NCI-H1092 treated with DMSO at 0.1 percent for 48 hours (cell line): ENCODE data around the gene RAB11B.
"Not testable (repeated sequence)": the region's sequence is repeated elsewhere in the genome, so short reads cannot be mapped to it uniquely, and the experiment has no call there.

Experiments used
- DNase-seq: peaks from one replicate; lab custom pipeline; 2025; lab: John Stamatoyannopoulos, UW

The RAB11B gene

DNA sequence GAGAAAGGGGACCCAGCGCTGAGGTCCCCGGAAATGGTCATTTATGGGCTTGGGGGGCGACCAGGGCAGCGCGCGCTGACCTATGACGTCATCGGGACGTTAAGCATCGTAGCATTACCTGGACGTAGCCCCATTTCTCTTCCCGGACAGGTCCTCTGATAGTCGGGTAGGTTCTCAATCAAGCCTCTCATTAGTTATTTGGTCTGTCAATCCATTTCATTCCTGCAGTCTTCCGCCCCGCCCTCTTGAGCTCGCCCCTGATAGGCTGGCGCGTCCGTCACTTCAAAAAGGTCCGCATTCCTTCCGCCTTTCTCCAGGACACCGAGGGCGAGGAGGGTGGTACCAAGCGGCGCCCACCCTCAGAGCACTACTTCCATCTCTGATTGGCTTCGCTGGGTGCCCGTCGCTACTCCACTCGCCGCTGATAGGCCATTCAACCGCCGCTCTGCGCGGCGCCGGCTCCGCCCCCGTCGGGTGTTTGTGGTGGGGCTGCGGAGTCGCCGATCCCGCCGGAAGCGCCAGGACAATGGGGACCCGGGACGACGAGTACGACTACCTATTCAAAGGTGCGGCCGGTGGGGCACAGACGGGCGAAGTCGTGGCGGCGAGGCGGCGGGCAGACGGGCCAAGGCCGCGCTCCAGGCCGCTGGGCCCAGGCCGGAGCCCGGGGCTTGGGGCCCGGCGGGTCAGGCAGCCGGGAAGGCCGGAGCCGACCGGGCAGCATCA is at the start of gene RAB11B:
Gene RAB11B, plus strand, starts transcription at position 470 of the 726 bp plus-strand sequence. Its CDS starts 57 bp downstream, at position 527.
- DNase-seq: peak; percentile 100

DNA sequence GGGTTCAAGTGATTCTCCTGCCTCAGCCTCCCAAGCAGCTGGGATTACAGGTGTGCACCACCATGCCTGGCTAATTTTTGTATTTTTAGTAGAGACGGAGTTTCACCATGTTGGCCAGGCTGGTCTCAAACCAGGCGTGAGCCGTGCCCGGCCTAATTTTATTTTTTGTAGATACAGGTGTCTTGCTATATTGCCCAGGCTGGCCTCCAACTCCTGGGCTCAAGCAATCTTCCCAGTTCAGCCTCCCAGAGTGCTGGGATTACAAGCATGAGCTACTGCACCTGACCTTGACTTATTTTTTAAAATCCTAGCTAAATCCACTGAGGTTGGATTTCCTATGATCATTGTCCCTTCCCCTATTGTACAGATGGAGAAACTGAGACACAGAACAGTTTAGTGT is 48.7 kb upstream of the RAB11B start:
- not testable (repeated sequence) for DNase-seq

DNA sequence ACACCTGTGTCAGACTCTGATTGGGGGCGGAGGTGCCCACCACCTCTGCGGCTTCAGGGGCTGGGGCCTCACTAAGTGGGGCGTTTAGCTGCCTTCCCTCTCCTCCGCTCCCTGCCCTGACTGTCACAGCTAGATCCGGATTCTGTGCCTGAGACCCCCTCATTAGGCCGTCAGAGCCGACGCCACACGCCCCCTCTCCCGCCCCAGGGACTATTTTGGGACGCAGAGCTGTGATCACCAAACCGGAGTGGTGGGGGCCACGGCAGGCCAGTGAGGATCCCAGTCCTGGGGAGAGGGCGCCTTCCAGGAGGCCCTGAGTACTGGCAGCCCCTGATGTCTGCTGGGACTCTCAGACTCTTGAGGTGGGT is 47.9 kb upstream of the RAB11B start:
- DNase-seq: no peak

DNA sequence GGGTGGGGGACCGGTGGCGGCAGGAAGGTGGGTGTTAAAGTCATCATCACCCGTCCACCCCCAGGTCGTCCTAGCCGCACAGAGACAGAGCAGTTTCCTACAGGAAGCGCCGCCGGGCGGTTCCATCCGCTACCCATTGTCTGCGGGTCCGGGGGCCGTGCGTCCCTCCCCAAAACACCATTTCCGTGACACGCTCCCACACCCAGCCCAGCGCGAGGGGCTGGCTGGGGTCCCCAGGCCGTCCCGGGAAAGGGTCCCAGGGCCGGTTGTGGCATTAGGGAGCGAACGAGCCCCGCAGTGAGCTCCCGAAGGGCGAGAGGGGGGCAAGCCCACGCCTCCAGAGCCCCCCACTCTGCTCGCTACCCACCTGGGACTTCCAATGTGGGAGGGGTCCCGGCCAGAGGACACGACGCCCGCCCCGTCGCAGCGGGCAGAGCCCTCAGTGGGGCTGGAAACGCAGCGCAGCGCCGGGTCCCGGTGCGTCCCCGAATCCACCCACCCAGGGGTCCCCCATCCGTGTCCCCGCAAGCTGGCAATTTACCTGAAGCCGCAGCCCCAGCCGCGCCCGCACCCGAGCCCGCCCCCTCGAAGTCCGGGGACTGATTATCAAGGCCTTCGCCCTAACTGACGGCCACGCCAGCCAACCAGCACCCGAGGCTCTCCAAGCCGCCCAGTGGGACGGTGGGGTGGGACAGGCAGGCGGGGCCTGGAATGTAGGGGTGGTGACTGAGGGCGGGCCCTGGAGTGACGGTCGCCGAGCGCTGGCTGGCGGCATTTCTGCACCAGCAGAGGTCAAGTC is 47.3 kb upstream of the RAB11B start, which contains the start of gene KANK3:
Gene KANK3, minus strand, starts transcription at position 579 of the 799 bp plus-strand sequence. CDS start 5,434 bp downstream, outside the sequence.
- DNase-seq: peak; percentile 22

DNA sequence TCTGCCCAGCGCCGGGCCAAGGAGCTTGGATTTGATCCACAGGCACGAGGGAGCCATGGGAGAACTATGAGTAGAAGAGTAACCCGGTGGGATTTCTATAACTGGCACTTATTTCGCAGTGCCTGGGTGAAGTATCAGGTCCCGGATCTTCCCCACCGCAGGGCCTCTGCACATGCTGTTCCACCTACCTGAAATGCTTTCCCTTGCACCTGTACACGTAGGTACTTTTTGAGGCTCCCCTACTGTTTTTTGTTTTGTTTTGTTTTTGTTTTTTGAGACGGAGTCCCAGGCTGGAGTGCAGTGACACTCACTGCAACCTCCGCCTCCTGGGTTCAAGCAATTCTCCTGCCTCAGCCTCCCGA is 46.7 kb upstream of the RAB11B start:
- DNase-seq: no peak

DNA sequence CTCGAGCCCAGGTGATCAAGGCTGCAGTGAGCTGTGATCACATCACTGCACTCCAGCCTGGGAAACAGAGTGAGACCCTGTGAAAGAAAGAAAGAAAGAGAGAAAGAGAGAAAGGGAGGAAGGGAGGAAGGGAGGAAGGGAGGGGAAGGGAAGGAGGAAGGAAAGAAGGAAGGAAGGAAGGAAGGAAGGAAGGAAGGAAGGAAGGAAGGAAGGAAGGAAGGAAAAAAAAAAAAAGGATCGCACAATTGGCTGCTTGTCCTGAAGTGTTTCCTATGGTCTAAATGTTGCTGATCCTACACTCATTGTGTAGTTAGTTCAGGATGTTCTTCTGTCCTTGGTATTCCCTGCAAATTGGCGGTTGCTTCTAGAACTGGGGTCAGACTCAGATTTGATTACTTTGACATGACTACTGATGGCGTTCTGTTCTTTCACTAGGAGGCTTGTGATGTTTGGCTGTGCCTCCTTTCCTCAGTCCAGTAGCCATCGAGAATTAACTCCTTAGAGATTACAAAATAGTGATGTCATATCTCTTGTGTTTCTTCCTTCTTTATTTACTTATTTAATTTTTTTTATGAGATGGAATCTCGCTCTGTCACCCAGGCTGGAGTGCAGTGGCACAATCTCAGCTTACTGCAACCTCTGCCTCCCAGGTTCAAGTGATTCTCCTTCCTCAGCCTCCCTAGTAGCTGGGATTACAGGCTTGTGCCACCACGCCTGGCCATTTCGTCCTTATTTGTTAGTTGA is 40.4 kb upstream of the RAB11B start:
- not testable (repeated sequence) for DNase-seq

DNA sequence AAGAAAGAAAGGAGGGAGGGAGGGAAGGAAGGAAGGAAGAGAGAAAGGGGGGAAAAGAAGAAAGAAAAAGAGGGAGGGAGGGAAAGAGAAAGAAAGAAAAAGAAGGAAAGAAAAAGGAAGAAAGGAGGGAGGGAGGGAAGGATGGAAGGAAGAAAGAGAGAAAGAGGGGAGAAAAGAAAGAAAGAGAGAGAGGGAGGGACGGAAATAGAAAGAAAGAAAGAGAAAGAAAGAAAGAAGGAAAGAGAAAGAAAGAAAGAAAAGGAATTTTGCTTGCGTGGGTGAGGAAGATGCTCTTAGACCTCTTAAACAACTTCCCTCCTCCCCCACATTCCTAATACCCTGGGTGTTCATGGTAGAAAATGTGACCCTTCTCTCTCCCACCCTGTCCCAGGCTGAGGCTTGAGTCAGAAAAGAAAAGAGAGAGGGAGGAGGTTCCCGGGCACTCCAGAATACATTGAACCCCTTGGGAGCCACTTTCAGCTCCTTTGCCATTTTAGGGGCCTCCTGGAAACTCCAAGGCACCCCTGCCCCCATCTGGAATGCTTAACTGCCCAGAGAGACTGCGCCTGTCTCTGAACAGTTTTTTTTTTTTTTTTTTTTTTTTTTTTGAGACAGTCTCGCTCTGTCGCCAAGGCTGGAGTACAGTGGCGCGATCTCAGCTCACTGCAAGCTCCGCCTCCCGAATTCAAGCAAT is 37.9 kb upstream of the RAB11B start:
- DNase-seq: no peak

DNA sequence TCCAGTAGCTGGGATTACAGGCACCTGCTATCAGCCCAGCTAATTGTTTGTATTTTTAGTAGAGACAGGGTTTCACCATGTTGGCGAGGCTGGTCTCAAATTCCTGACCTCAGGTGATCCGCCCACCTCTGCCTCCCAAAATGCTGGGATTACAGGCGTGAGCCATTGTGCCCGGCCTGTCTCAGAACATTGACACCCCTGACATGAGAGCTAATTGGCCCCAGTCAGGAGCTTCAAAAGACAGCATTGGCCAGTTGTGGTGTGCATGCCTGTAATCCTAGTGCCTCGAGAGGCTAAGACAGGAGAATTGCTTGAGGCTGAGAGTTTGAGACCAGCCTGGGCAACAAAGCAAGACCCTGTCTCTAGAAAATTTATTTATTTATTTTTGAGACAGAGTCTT is 37.3 kb upstream of the RAB11B start:
- DNase-seq: not testable (repeated sequence)

DNA sequence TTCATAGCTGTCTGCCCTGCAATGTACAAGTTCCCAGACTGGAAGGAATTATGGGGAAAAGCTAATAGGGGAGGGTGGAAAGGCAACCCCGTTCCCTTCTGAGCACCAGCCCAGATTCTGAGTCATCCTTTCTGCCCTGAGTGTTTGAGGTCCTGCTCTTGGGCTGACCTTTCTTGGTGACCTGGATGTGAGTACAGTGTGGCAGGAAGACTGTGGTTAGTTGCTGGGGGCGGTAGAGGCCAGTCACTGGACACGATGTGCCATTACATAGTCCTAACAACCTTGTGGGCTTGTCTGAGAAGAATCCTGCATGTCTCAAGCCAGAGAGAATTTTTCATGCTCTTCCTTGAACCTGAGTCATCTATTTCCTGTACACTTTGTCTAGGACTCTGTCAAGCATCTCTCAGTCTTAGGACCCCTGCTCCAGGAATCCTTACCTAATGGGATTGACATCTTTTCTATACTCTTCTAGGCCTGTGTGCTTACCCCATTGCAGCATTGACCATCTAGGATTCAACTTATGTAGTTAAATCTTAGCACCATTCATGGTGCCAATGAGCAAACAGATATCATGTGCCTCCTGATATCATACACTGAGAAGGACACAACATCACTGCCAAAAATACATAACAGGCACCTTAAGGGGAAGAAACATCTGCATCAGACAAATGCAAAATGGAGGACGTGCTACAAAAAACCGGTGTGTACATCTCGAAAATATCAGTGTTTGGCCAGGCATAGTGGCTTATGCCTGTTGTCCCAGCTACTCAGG is 34.3 kb upstream of the RAB11B start:
- no peak for DNase-seq

DNA sequence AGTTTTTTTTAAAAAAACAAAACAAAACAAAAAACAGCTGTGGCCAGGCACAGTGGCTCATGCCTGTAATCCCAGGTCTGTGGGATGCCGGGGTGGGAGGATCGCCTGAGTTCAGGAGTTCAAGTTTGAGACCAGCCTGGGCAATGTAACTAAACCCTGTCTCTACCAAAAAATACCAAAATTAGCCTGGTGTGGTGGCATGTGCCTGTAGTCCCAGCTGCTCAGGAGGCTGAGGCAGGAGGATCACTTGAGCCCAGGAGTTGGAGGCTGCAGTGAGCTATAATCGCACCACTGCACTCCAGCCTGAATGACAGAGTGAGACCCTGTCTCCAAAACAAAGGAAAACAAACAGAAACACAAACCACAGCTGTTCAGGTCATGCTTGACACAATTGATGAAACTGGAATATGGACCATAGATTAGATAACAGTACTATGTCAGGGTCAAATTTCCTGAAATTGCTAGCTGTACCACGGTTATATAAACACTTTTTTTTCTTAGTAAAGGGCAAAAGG is 33.1 kb upstream of the RAB11B start:
- DNase-seq: no peak

DNA sequence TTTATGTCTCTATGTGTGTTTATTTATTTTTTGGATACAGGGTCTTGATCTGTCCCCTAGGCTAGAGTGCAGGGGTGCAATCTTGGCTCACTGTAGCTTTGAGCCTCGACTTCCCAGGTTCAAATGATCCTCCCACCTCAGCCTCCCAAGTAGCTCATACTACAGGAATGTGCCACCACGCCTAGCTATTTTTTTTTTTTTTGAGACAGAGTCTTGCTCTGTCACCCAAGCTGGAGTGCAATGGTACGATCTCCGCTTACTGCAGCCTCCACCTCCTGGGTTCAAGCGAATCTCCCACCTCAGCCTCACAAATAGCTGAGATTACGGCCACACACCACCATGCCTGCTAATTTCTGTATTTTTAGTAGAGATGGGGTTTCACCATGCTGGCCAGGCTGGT is 31.2 kb upstream of the RAB11B start:
- no peak for DNase-seq

DNA sequence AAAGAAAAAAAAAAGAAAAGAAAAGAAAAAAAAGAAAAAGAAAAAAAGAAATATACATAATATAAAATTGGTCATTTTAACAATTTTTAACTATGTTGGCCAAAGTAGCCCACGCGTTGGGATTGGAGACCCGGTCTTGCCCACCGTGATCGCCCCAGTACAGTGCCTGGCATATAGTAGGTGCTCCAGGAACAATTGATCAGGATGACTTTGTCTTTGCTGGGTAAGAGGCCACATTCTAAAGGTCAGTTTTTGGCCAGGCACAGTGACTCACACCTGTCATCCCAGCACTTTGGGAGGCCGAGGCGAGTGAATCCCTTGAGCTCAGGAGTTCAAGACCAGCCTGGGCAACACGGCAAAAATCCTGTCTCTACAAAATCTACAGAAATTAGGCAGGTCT is 30.0 kb upstream of the RAB11B start:
- DNase-seq: no peak

DNA sequence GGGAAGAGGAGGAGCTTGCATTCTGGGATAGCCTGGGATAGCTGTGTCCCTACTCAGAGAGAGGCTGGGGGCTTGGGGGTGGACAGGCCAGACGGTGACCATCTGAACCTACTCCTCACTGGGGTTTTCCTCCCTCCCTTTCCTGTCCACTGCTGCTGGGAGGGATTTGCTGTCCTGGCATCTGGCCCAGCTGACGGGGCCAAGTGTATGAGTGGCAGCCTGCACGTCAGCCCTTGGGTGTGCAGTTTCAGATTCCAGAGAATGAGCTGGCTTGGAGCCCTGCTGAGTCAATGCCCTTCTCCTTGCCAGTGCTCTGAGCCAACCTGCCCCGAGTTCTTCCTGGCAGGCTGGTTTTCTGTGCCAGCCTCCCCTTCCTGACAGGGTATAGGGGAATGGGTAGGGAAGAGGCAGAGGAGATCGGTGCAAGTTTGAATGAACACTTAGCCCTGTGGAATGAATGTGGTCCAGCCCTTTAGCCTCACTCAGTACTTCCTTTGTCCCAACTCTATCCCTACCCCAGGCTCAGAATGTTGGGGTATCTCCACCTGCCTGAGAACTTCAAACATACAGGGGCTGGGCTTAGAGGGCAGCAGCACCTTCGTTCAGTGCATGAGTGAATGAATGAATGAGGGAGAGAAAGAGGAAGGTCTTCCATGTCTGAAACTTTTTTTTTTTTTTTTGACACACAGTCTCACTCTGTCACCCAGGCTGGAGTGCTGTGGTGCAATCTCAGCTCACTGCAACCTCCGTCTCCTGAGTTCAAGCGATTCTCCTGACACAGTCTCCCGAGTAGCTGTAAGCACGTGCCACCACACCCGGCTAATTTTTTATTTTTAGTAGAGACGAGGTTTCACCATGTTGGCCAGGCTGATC is 28.0 kb upstream of the RAB11B start:
- peak; percentile 70 for DNase-seq

DNA sequence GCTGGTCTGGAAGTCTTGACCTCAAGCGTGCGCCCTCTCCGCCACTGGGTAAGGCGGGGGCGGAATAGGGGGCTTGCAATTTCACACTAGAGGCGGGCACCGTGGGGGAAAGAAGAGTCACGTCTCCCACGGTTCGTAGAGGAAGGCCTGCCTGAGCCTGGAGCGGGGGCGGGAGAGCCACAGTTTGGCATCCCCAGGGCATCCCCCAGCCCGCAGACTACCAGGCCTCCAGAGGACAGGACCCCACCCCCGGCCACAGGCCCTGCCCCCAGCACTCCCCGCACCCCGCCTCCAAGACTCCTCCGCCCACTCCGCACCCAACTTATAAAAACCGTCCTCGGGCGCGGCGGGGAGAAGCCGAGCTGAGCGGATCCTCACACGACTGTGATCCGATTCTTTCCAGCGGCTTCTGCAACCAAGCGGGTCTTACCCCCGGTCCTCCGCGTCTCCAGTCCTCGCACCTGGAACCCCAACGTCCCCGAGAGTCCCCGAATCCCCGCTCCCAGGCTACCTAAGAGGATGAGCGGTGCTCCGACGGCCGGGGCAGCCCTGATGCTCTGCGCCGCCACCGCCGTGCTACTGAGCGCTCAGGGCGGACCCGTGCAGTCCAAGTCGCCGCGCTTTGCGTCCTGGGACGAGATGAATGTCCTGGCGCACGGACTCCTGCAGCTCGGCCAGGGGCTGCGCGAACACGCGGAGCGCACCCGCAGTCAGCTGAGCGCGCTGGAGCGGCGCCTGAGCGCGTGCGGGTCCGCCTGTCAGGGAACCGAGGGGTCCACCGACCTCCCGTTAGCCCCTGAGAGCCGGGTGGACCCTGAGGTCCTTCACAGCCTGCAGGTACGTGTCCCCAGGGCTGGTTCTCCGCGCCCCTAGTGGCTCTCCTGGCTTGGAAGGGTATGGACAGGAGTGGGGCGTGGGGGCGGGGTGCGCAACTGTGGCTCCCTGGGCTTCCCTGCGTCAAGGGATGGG is 26.1 kb upstream of the RAB11B start, which contains the start of gene ANGPTL4:
Gene ANGPTL4, plus strand, starts transcription at position 353 of the 969 bp plus-strand sequence. Its CDS starts 167 bp downstream, at position 520.
- no peak for DNase-seq

DNA sequence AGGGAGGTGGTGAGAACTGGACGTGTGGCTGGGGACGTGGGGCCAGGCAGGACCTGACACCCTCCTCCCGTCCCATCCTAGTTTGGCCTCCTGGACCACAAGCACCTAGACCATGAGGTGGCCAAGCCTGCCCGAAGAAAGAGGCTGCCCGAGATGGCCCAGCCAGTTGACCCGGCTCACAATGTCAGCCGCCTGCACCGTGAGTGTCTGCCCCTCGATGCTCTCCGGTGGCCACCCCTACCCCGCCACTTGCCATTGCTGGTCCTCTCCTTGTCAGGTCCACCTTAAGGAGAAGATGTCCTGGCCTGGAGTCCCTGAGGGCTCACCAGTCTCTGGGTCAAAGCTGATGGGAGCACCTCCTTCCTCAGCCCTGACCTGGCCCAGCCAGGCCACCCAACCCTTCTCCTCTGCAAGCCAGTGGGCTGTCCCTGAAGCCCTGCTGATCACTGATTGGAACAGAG is 24.0 kb upstream of the RAB11B start:
- DNase-seq: no peak

DNA sequence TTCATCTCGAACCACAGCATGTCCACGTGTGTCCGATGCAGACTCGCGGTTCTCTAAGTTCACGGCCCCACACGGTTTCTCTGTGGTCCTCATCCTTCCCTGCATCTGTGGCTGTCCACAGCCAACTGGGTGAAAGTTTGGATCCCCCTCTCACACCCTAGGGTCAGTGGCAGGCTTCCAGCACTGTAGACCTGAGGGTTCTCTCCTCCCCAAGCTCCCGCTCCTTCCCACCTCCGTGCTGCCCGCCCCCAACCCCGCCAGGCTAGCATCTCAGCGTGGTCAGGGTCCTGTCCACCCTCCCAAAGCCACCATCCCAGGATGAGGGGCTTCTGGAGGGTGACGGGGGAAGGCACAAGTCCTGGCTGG is 23.2 kb upstream of the RAB11B start:
- no peak for DNase-seq

DNA sequence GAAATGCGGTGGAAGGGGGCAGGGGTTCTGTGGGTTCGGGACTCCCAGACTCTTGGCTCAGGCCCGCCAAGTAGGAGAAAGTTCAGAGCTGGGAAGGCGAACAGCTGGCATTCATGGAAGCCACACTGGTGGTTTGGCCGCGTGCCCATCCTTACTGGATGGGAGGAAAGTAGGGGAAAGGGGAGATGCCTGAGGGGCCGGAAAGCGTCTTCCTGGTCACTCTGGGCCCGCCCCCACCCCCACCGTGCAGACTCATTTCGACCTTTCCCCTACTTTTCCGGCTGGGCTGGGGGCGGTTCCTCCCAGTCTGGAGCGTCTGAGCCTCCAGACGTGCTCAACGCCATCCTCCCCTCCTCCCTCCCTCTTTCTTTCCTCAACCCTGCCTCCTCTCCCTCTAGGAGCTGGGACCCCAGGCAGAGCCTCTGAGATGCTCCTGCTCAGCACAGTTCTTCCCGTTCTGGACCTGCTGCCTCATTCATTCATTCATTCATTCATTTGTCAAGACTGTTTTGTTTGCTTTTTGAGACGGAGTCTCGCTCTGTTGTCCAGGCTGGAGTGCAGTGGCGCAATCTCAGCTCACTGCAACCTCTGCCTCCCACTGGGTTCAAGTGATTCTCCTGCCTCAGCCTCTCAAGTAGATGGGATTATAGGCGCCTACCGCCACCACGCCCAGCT is 22.7 kb upstream of the RAB11B start:
- DNase-seq: peak; percentile 2
